Neural progenitor cell (in vitro differentiated cells): ENCODE measurements around the gene BCL7A.

Source experiments
- EZH2 ChIP-seq: fragments of 200-600 bp; sonication (generic); IDR thresholded peaks from 2 replicates; pipeline ENCODE4 v1.6.1; 2017; ENCODE audit warnings: antibody characterized with exemption, mild to moderate bottlenecking, moderate library complexity
- TF ChIP-seq, protein P1 (sequence below): fragments of 200-600 bp; sonication (generic); IDR thresholded peaks from 2 replicates; pipeline ENCODE4 v1.5.1; 2017; ENCODE audit warnings: antibody characterized with exemption, mild to moderate bottlenecking

DNA sequence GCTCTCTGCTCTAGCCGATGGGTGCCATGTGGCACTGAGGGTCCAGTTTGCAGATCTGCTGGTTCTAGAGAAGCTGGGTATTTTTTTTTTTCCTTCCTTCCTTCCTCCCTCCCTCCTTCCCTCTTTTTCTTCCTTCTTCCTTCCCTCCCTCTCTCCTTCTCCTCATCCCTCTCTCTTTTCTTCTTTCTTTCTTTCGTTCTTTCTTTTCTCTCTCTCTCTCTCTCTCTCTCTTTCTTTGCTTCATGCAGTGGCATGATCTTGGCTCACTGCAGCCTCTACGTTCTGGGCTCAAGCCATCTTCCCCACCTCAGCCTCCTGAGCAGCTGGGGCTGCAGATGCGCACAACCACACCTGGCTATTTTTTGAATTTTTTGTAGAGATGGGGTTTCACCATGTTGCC, 2.7 kb upstream of the BCL7A start:
- TF ChIP-seq EZH2: no peak
- TF ChIP-seq, protein P1, sequence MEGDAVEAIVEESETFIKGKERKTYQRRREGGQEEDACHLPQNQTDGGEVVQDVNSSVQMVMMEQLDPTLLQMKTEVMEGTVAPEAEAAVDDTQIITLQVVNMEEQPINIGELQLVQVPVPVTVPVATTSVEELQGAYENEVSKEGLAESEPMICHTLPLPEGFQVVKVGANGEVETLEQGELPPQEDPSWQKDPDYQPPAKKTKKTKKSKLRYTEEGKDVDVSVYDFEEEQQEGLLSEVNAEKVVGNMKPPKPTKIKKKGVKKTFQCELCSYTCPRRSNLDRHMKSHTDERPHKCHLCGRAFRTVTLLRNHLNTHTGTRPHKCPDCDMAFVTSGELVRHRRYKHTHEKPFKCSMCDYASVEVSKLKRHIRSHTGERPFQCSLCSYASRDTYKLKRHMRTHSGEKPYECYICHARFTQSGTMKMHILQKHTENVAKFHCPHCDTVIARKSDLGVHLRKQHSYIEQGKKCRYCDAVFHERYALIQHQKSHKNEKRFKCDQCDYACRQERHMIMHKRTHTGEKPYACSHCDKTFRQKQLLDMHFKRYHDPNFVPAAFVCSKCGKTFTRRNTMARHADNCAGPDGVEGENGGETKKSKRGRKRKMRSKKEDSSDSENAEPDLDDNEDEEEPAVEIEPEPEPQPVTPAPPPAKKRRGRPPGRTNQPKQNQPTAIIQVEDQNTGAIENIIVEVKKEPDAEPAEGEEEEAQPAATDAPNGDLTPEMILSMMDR: no peak
